GM18909 (cell line): Measurements from ENCODE around the gene FBXL17.
"Not testable (repeated sequence)": the region's sequence is repeated elsewhere in the genome, so short reads cannot be mapped to it uniquely, and the experiment has no call there.

ENCODE experiments used
- ATAC-seq: cut with Tn5 transposase; IDR thresholded peaks from one replicate; pipeline ENCODE4 v1.9.1; 2021; ENCODE audit warnings: mild to moderate bottlenecking; ENCODE audit not compliant: unreplicated experiment, poor library complexity

The FBXL17 gene

DNA sequence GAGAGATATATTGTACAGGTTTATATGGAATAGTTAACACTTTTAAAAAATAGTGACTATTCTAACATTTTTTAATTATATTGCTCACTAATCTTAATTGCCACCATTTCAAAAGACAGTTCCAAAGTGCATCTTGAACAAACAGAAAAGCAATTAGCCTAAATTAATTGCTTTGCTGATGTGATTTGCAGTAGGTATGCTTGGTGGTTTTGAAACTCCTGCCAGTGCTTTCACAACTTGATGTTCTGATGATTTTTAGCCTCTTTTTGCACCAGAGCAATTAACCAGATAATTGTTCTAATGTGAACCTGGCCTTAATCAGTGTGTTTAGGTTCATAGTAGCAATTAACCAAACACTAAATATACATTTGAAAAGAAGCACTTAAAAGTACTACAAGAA lies 207.6 kb downstream of the FBXL17 start:
- ATAC-seq = no peak

DNA sequence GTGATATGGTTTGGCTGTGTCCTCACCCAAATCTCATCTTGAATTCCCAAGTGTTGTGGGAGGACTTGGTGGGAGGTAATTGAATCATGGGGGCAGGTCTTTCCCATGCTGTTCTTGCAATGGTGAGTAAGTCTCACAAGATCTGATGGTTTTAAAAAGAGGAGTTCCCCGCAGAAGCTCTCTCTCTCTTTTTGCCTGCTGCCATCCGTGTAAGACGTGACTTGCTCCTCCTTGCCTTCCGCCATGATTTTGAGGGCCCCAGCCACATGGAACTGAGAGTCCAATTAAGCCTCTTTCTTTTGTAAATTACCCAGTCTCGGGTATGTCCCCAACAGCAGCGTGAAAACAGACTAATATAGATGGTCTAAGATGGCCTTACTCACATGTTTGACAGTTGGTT lies 210.1 kb downstream of the FBXL17 start:
- ATAC-seq = no peak

DNA sequence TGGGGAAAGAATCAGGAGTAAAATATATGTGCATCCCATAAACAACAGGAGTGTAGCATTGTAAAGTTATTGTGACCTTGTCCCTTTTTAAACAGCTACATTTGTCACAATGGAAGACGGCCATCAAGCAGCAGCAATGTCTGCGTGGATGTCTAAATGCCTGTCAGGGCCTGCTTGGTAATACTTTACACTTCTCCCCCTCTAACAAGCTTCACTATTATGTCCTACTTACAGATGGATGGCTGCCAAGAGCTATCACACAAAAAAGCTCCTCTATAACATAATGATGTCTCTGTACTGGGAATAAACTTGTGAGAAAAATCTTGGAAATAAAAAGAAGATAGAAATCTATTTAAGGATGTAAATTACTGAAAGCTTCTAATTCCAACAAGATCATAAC lies 213.0 kb downstream of the FBXL17 start:
- no peak for ATAC-seq

DNA sequence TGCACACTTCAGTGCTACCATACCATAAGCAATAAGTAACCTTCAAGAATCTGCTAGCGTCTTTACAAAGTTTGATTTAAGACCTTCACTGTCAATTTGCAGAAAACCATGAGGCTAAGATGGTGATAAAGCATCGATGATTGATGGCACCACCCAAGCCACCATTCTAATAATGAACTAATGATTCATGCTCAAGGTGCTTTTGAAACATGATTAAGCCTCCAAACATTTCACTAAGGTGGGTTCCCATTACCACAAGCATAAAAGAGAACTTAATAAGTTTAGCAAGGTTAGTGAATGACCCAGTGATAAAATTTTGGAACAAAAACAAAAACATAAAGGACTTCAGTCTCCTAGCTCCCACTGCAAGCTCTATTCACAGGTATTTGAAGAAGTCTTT lies 214.7 kb downstream of the FBXL17 start:
- no peak for ATAC-seq

DNA sequence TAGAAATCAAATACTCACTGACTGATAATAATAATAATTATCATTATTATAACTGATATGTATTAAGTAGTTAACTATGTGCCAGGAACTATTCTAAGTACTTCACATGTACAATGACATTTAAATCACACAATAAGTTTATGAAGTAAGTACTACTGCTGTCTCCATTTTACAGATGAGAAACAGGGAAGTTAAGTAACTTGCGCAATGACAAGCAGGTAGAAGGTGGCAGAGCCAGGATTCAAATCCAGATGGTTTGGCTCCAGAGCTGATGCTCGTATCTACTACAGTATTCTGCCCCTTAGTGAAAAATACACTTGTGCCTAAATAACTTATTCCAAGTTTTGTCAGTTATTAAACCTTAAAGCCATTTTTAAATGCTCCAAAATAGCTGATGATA lies 217.3 kb downstream of the FBXL17 start:
- no peak for ATAC-seq

DNA sequence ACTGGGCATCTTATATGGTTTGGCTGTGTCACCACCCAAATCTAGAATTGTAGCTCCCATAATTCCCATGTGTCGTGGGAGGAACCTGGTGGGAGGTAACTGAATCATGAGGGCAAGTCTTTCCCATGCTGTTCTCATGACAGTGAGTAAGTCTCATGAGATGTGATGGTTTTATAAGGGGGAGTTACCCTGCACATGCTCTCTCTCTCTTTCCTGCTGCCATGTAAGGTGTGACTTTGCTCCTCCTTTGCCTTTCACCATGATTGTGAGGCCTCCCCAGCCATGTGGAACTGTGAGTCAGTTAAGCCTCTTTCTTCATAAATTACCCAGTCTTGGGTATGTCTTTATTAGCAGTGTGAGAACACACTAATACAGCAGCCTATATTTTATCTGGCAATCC lies 229.0 kb downstream of the FBXL17 start:
- not testable (repeated sequence) for ATAC-seq

DNA sequence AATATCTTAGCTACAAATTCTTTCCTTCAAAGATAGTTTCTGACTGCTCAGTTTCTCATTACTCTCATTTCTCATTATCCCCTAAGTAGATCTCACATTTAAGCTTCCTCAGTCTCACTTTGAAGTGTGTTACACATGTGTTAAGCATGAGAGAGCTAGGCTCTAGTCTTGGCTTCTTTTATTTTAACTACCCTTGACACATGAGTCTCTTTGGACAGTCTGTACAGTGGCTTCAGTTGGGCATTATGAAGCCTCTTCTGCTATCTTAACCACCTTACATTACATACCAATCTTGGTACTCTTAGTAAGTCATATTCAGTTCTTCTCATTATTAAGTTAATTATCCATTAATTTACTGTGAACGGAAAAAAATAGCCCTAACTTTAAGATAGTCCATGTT lies 232.5 kb downstream of the FBXL17 start:
- ATAC-seq = no peak

DNA sequence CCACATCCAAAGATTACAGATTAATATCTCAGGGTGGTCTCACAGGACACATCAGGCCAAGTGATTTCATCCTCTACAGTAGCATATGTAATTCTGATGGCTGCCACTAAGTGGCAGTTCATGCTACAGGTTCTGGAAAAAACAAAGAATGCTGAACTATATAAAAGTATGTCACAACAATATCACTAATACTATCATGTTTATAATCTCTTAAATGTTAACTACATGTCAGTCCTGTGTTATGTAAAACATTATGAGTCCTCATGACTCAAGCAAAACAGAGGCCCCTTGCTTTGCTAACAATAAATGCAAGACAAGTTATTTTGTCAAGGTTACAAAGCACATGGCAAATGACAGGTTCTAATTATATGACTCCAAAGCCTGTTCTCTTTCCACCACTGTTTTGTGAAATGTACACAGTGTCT lies 233.2 kb downstream of the FBXL17 start:
- no peak for ATAC-seq

DNA sequence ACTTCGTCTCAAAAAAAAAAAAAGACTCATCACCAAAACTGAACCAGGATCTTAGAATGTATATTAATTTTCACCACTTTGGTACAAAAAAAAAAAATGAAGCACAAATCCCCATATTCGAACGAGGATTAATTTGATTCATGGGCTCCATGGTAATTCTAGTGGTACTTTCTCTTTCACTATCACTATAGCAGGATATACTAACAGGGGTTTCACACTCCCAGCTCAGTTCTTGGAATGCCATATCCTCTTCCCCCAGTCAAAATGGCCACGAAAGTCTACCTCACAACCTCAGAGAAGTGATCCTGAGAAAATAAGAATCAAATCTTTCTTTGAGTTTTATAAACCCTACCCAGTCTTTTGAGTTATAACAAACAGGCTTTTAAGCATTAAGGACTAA lies 235.7 kb downstream of the FBXL17 start:
- ATAC-seq = no peak

DNA sequence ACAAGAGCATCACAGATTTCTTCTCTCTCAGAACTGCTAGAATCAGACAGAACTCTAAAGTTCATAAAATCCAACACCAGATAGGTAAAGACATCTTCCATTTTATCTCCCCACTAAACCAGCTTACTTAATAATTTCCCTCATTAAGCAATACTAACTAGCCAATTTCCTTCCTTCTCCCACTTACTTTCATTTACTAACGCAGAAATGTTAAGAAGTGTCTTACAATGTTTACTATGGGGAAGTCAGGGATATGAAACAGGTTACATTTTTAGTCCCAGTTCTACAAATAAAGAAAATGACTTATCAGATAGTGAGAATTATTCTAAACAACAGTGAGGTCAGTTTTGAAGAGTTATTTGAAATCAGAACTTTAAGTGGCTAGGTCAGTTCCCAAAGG lies 236.5 kb downstream of the FBXL17 start:
- ATAC-seq = no peak

DNA sequence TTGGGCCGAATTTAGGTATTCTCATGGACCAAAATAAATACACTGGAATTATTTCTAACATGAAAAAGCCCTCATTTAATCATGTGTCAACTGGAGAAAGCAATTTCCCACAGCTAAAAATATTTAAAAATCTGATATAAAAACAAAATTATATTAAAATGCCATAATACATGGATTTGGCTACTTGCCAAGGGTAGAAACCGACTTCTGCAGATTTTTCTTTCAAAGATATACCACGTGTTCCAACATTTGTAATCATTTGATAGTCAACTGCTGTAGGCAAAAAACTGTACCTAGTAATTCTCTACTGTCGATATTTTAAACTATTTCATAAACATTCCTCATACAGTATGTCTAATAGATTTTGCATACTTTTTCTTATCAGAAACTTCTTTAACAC lies 237.6 kb downstream of the FBXL17 start:
- no peak for ATAC-seq

DNA sequence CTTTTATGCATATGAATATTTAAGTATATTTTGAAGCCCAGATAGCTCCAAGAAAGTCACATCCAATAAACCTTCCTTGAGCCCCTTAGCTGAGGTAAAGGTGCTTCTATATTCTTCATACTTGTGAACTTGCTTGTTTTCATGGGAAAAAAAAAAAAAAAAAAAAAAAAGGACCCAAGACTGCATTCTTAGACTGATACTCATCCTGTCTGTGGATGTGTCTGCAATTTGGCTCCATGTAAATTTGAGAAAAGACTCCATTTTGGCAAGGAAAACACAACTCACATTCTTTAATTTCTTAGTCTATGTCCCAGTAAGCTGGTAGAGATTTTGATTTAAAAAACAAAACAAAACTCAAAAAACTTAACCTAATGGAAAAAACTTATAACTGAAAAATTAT lies 238.3 kb downstream of the FBXL17 start:
- no peak for ATAC-seq

DNA sequence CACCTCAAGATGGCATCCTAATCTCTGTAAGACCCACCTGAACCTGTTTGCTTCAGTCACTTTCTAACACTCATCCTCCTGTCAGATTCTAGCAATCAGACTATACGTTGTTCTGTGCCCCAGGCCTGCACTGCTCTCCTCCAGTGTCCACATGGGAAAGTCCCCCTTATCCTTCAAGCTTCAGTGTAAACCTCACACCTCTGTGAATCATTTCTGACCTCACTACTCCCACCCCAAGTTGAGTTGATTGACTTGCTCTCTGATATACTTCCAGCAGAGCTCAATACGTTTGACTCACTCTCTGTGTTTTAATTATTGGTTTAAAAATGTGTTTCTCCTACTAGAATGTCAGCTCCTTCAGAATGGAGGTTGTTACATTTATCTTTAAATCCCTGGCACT lies 240.2 kb downstream of the FBXL17 start:
- ATAC-seq = peak; percentile 59

DNA sequence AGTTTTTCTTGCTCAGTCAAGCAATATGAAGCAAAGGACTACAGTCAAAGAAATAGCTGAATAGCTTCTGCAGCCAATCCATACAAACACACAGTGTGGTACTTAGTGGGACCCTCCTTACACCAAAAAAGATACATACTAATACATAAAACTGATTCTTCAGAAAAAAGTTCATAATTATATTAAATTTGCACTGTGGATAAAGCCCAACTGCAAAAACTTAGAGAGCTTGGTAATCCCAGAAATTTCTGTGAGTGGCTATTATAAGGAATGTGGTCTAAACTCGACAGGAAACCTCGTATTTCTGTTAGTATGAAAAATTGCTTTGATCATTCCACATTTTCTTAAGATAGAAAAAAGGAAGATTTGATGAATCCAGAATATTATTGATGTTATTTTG lies 245.4 kb downstream of the FBXL17 start:
- ATAC-seq = no peak

DNA sequence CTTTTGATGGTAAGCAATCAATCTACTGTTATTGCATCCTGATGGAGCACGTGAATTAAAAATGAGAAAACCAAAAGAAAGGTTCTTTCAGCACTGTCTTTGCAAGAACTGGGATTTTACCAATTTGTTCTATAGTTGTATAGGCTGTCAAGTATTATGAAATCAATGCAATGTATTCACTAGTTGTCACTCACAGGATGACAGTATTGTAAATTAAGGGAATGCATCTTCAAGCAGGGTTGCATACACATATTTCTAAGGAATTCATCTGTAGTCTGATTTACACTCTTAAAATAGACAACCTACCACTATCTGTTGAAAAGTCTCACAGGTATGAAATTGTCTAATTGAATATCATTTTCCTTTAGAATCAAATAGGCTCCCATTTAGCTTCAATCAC lies 252.8 kb downstream of the FBXL17 start:
- ATAC-seq = no peak

DNA sequence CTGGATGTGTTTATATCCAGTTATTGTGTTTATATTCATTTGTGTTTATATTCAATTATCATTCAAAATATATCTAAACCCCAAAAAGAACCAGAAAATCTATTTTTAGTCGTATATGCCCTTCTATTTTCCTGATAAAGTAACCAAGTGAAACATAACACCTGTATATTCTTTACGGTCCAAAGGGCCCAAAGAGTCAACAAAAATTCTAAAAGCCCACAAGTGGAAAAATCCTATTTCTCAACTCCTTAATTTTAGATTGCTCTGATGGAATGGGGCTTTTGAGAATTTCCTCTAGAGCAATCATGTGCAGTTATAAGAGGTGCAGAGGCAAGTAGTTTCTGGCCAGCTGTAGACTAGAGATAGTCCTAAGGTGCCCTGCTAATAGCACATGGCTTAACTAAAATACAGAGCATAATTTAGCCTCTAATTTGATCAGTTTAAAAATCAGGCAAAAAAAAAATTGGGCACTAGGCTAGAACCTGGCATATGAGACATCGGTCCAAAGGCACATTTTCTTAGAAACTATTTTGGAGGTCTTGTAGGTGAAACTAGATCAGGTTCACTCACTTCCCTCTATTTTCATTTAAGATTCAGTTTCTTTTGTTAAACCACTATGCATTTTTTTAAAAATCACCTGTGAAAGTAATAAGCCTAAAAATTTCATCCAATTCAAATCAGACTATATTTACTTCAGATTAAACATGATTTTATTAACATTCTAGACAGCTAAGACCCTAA lies 256.0 kb downstream of the FBXL17 start:
- ATAC-seq = no peak

DNA sequence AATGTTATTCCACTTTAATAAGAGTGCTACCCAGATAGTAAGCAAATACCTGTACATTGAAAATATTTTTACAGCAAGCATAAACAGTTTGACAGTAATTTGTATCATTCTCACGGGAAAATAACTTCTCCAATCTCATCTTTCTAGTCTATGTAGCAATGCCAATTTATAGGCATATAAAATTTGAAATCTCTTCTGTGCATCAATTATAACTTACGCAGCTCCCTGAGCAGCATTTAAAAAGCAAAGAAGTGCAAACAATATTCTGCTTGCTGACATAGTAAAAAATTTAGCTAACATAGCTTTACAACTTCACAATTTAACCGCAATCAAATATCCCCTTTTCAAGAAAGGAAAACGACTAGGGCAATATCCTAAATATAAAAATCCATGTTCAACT lies 257.3 kb downstream of the FBXL17 start:
- ATAC-seq = no peak

DNA sequence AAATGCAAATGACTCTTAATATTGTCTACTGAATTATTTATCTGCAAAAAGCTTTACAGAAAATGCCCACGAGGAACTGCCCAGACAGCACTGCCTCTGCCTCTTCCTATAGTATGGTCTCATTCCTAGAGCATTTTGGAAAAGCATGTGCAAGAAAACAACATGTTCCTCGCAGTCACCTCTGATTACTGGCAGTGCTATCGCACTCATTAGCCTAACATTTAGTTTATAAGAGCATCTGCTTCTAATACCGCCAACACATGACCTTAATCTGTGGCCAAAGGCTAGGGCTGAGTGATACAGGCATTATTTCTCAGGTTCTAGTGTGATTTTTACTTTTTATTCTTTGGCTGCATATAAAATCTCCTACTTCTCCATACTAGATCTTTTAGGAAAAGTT lies 259.2 kb downstream of the FBXL17 start:
- ATAC-seq = no peak

DNA sequence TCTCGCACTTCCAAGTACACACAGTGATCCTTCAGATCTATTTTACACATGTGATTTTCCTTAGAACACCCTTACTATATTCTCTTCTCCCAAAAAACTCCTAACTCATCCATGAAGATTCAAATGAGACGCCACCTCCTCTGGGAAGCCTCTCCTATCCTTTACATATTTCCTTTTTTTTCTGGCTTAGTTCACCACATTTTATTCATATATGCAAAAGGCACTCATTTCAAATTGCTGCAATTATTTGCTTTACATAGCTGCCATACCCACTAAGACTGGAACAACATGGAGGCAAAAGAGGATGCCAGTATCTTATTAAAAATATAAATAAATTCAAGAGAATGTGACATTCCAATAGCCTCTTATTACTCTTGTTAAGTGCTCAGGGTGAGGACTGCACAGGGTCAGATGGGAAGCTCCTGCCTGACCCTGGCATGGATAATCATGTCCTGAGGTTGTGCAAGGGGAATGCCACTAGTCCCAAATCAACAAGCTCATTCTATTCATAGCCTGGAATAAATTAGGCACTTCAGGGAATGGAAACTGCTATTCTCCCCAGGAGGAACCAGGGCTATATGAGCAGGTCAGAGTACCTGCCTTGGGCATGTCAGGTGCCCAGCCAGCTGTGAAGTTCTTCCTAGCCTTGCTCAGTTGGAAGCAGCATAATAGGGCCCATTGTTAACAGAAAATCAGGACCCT lies 262.9 kb downstream of the FBXL17 start:
- ATAC-seq = no peak

DNA sequence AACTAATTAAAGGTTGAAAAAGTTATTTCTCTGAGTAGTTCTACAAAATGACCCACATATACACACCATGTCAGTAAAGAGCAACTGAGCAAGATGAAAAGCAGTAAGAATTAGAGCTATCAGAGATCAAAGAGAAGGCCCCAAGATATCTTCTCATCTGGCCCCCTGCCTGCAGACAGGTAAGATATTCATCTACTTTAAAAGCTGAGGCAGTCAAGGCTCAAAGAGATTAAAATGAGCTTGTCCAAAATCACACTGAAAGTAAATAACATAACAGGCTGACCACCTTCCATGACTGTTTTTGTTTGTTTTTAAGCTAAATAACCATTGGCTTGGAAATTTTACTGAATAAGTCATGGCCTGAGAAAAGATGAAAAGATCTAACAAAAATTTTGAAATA lies 266.2 kb downstream of the FBXL17 start:
- ATAC-seq = no peak

DNA sequence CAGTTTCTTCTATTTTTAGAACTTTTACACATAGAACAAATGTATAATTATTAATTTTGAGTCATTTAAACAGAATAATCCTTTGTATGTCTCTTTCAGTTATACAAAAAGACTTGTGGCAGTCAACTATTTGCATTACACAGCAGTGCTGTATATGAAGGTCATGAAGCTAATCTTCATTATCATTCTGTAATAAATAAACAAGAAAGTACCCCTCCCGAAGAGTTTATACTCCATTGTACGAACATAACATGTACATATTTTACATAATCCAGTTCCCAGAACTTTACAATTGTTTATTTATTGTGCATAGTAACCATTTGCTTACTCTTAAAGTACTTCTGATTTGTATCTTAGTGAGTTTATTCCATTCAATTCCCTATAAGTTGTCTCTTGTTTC lies 267.9 kb downstream of the FBXL17 start:
- ATAC-seq = no peak

DNA sequence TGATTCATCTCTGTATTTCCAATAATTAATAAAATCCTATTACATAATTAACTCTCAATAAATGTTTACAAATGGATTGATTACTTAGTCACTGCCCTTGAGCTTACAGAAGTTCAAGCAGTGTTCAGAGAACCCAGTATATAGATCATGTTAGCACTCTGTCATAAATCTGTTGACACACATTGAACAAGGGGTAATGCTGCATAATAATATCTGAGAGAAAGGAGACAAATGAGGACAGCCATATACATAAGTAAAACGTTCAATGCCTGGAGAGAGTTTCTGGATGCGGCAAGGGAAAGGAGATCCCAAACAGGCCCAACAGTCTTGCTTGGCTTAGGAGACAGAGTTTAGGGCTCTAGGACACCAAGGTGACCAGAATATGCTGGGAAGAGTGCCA lies 270.2 kb downstream of the FBXL17 start:
- ATAC-seq = no peak
